MV-4-11 (cell line): Measurements from ENCODE around the gene MOCS3.
A peak's percentile ranks its signal among the peaks of the same experiment; 100 is the strongest.

ENCODE experiments used
- DNase-seq: peaks from one replicate; lab custom pipeline; 2025; lab: John Stamatoyannopoulos, UW

Gene MOCS3

DNA sequence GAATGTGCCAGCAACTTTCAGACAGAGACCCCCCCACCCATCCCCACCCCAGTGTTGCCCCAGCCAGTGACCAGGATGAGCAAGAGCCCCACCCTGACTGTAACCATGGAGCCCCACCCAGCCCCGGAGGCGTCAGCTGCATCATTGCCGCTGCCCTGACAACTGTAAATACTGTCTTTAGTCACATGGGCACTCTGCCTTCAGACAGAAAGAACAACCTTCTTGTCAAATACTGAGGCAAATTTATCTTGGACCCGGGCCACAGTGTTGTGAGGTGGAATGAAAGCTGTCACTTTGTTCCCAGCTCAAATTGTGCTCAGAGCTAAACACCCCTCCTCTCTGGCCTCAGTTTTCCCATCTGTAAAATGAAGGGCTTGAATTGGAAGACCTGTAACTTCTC, 23.7 kb downstream of the MOCS3 start:
- peak; percentile 11 for DNase-seq

- DNase-seq = peak; percentile 24
These were observed 24.7 kb downstream of the MOCS3 start for GRCh38 chr20:50983321-50983720.

DNA sequence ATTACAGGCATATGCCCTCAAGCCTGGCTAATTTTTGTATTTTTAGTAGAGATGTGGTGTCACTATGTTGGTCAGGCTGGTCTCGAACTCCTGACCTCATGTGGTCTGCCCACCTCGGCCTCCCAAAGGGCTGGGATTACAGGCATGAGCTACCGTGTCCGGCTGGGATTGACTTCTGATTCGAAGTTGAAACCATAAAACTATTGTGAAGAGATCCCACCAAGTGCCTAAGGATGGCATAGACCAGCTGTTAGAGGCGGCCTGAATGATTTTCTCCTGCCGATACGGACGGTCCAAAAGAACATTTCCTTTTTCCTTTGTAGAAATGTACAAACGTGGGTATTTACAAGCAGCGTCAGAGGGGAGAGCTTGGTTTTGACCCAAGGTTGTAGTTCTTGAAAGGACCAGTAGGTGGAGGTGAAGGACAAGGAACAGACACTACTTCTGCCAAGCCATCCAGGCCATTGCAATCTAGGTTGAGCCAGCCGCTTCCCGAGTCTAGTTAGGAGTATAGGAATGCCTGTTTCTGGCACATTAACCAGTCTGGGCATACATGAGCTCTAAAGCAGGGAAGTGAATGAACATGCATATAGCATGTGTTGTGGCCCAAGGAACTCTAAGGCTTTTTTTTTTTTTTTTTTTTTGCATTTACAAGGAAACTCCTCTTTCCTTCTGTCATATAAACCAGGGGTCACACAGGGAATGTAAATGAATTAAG, 29.0 kb downstream of the MOCS3 start:
- DNase-seq = peak; percentile 58

DNA sequence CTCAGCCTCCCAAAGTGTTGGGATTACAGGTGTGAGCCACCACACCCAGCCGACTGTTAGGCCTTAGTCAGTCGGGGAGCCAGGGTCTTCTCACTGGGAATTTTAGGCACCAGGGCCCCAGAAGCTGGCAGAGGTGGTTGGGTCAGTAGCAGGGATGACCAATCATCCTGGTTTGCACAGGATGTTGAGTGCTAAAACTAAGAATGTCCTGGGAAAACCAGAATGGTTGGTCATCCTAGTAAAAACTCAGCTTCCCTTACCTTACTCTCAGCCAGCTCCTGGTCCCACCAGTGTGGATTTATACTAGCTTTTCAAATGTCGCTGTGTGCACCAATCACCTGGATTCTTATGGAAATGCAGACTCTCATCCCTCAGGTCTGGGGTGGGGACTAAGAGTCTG, 32.5 kb downstream of the MOCS3 start:
- DNase-seq = no peak

DNA sequence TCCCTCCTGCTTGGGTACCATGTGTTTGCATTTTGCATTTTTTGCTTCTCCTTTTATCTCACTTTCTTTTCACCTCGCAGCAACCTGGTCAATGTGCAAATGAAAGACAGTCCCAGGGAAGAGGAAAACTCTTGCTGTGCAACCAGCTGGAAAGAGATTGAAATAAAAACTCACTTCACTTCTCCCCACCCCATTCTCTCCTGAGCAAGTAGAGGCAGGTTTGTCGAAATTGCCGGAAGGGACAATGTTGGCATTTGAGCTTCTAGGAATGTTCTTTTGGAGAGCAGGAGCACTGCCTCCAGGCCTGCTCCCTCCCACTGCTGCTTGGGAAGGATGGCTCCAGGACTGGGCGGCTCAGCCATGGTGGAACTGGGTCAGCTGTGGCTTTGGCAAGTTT, 33.7 kb downstream of the MOCS3 start:
- DNase-seq = no peak

GRCh38 chr20:50992733-50993457, 34.3 kb downstream of the MOCS3 start:
- peak; percentile 74 for DNase-seq

DNA sequence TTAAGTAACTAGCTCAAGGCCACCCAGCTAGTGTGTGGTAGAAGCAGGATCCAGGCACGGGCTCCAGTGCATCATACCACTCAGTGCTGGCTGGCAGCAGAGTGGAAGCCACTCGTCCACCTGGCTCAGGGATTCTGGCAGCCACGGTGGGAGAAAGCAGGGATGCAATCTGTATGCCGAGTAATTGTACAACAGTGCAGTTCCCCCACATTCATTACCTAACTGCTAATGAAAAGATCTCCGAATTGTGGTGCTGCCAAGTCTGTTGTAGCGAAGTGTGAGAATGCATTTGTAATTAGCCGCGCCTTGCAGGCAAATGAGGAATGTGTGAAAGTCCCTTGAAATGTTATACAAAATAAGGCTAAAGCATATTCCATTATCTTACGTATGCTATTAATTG, 35.3 kb downstream of the MOCS3 start:
- DNase-seq = no peak

DNA sequence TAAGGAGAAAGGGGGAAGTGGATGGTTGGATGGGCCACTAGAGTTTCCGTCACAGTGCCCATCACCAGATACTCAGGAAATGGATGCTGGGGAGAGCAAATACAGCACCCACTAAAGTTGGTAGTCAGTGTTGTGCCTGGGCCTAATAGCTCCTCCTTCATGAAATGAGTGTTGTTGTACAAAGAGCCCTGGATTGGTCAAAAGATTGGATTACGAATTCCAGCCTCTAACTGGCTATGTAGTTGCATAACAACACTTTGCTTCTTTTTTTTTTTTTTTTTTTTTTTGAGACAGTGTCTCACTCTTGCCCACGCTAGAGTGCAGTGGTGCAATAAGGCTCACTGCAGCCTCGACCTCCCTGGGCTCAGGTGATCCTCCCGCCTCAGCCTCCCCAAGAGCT, 36.9 kb downstream of the MOCS3 start:
- peak; percentile 57 for DNase-seq

DNA sequence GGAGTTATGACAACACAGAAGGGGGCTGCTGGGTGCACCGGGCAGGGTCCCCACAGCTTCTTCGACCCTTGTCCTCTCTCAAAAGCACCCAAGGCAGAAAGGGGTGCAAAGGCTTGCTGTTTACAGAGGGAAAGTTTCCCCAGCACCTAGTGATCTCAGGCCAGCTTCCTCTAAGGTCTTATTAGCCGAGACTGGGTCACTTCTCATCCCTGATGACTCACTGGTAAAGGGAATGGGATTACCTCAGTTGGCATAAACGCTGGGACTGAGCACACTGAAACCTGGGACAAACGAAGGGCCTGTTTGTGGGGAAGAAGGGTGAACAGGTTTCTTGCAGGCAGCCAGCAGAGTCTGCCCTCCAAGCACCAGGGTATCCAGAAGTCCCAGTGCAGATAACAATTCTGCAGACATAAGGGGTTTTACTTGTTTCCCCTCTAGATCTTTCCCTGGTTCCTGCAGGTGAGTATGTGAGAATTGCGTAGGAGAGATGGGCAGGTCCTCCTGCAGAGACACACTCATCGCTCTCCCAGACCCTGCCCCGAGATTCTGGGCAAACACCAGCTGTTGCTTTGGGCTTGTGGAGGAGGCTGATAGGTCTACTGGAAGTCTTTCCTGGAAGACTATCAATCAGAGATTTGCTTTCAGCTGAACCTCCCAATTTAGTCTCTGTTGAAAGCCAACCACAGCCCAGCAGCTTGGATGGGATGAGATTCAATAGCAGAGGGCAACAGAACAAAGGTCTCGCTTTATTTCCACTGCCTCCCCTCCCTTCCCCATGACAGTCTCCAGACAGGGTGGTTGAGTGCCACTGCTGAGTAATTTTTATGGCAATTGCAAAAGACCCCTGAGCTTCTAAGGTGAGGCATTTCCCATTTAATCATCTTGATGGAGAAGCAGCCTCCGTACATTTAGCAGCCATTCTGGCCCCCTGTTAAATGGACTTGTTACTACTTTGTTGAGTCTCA, 38.6 kb downstream of the MOCS3 start:
- DNase-seq = no peak

GRCh38 chr20:50999355-50999754, 40.7 kb downstream of the MOCS3 start:
- no peak for DNase-seq

GRCh38 chr20:51001430-51002265, 43.0 kb downstream of the MOCS3 start:
- DNase-seq = no peak

- no peak for DNase-seq
These were observed 44.0 kb downstream of the MOCS3 start for GRCh38 chr20:51002633-51003032.

- no peak for DNase-seq
These were observed 45.1 kb downstream of the MOCS3 start for GRCh38 chr20:51003753-51004152.

DNA sequence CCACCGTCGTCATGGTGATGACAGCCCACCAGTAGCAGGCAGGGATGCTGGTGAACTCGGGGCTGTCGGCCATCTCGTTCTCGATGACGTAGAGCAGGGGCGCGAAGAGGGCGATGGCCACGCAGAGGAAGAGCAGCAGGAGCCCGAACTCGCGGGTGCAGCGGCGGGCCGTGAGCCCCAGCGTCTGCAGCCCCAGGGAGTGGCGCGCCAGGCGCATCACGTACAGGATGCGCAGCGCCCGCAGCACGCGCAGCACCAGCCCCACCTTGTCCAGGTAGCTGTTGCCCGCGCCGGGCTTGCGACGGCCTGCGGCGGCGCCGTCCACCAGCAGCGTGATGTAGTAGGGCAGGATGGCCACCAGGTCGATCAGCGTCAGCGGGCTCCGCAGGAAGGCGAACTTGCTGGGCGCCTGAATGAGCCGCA, 45.7 kb downstream of the MOCS3 start:
- DNase-seq = no peak

DNA sequence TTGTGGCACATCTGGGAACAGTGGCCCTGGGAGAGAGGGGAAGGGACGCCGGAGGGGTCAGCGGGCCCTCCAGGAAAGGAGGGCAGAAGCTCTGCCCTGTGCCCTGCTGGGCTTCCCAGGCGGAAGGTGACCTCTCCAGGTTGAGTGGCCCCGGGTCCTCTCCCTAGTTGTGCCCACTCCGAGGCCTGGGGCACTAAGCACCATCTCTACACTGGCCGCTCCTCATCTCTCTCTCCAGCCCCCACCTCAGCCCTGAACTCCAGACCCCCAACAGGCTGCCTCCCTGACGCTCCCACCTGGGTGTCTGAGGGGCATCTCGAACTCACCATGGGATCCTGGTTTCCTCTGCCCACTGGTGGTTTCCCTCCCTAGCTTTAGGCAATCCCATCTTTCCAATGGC, 46.2 kb downstream of the MOCS3 start:
- no peak for DNase-seq

DNA sequence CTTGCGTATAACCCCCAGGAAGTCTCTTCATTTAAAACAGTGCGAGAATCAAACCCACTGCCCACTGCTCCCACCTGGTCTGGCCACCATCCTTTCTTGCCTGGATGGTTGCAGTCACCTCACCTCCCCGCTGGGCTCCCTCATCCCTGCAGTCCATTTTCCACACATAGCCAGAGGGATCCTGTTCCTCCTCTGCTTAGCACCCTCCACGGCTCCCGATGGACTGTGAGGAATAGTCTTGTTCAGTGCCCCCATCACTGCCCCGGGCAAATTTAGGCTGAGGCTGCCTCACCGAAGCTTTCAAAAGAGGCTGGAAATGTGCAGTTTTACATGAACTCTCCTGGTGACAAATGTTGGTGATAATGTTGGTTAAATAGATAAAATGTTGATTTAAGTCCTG, 46.6 kb downstream of the MOCS3 start:
- no peak for DNase-seq

GRCh38 chr20:51008718-51009117, 50.1 kb downstream of the MOCS3 start:
- no peak for DNase-seq

DNA sequence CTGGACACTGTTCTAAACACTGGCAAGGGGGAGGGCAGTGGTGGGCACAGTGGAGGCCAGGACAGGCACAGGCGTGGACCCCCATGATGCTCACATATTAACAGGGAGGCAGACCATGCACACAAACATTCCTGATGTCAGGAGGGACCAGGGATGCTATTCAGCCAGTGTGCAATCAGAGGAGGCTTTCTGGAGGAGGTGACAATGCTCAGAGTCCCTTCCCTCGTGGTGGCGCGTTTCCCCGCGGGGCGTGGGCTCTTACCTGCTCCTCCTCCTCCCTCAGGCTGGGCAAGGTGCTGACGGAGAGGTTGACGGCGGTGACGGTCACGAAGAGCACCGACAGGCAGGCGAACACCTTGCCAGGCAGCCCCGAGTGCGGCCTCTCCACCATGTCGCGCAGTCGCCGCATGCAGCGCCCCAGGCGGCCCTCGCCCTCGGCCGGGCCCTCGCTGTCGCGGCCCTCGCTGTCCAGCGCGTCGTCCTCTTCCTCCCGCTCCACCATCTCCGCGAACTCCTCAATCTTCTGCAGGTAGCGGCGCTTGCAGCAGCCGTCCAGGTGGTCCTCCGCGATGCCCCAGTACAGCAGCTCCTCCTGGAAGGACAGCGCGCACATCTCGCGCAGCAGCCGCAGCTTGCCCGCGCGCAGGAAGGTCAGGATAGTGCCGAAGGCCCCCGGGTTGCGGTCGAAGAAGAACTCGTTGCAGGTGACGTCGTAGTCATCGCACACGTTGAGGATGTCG, 50.9 kb downstream of the MOCS3 start:
- DNase-seq = no peak

DNA sequence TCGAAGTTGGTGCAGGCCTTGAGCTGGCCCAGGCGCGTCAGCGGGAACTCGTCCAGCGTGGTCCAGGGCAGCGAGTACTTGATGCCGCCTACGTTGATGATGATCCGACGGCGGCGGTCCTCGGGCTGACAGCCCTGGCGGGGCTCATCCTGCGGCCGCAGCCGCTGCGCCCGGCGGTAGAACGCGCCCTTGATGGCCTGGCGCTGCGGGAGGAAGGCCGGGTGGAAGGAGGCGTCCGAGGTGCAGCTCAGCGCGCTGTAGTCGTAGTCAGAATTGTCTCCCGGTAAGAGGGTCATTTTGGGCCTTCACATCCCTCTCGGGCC, 51.4 kb downstream of the MOCS3 start:
- no peak for DNase-seq

GRCh38 chr20:51010932-51011331, 52.3 kb downstream of the MOCS3 start:
- no peak for DNase-seq

- DNase-seq = no peak
These were observed 52.9 kb downstream of the MOCS3 start for GRCh38 chr20:51011479-51011878.
